ENCODE data around the gene DIPK1A.

Gene DIPK1A

DNA sequence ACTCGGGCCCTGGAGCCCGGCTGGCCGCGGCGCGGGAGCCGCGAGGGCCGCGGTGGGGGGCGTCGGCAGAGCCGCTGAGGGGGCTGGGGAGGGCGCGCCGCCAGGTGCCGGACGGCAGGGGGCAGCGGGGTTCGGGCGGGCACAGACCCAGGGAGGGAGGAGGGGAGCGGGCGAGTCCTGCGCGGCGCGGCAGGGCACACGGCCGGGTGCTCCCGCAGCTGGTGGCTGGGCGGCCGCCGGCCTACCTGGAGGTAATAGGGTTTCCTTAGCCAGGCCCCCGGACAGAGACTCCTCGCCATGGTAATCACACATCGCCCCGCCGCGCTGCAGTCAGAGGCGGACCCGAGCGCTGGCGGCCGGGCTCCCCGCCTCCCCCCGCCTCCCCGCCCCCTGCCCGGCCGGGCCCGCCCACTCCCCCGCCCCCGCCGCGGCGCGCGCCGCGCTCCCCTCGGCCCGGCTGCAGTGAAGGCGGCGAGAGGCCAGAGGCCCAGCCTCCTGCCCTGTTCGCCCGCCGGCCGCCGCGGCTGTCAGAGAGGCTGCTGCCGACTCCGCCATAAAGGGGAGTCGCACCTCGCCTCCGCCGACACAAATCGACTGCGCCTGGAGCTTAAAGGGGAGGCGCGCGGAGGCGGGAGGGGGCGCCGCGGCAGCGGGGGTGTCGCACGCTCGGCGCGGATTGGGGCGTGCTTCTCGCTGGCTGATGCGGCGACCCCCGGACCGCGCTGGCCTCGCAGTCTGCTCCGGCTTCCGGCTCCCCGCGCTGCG, at the start of gene DIPK1A:
DIPK1A (minus strand) TSS at position 332 of the 765 bp plus-strand sequence; CDS start at position 299, 33 bp downstream.
- DNase-seq (ENCODE audit: low read depth), result peak; percentile 68

DNA sequence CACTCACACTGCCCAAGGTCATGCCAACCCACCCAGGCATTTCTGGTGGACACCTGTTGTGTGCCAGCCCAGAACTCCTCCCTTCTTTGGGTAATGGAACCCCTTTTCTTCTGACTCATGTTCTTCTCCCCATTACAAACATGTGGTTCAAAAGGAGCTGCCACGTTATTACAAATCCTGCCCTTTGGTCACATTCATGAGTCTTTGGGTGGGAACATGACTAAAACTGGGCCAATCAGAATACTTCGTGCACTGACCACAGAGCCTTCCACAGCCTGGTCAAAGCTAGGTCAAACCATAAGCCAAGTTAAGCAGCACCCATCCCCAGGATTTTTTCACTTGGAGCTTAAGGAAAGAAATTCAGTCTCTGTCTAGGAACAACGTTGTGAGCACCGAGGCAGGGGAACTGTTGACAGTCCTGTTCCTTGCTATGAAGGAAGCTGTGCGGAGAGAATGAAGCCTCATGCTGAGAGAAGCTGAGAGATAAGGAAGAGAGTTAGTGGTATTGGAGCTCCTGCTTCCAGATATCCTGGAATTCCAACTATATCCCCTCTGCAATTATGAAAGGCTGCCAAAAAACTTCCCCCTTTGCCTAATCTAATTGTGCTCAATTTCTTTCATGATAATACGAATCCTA, 46.8 kb upstream of the DIPK1A start:
- no peak for DNase-seq (ENCODE audit: low read depth)

GRCh38 chr1:93005252-93005598, 44.0 kb upstream of the DIPK1A start:
- DNase-seq (ENCODE audit: low read depth), result no peak

- DNase-seq (ENCODE audit: low read depth), result no peak
Measured at GRCh38 chr1:93004566-93005251, 43.4 kb upstream of the DIPK1A start.

- DNase-seq (ENCODE audit: low read depth), result no peak
Measured at GRCh38 chr1:93003981-93004380, 42.7 kb upstream of the DIPK1A start.

DNA sequence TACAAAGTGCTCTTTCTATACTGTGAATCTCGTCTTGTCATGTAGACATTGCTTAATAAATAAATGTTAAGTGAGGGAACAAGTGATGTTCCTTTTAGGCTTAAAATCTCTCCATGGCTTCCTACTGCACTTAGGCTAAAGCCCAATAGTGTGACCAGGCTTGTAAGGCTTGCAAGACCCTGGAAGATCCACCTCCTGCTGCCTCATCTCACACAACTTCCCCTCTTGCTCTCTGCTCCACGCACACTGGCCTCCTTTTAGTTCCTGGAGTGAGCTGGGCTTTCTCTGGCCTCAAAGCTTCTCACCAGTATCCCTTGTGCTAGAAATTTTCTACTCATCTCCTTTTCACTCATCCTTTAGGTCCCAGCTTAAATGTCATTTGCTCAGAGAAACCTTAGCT, 41.5 kb upstream of the DIPK1A start:
- no peak for DNase-seq (ENCODE audit: low read depth)

- DNase-seq (ENCODE audit: low read depth), result no peak
Measured at GRCh38 chr1:93001893-93002292, 40.6 kb upstream of the DIPK1A start.

DNA sequence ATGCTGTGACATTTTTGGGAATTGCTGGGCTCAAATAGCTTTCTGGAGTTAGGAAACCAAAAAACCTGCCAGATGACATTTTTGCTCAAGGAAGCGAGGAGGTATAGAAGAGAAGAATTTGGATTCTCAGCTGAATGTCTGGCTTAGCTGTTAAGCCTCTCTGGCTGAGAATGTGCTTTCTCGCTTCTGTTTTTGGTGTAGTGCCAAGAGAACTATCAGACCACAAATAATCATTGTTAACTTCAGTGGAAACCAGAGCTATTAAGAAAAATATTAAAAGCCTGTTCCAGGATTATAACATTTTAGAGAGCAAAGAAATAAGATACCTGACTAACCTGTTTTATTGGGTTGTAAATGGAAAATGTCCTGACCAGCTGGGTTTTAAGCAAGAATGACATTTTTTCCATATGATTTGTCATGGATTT, 39.5 kb upstream of the DIPK1A start:
- no peak for DNase-seq (ENCODE audit: low read depth)

DNA sequence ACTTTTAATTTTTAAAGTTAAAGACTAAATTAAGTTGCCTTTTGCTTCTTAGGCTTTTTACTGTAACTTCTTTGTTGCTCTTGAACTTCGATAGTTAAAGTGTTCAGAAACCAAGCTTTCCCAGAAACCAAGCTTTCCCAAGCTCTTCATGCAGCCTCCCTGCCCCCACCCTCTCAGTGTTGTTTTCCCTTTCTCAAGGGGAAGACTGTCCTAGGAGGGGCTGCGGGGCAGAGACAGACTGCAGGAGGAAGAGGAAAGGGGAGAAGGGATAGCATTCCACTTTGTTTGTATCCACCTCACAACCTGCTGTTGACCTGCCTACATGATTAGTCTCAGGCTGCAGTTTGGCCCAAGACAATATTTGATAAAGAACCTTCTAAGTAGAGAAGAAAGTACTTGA, 39.0 kb upstream of the DIPK1A start:
- no peak for DNase-seq (ENCODE audit: low read depth)

GRCh38 chr1:92998821-92999220, 37.6 kb upstream of the DIPK1A start:
- no peak for DNase-seq (ENCODE audit: low read depth)

- no peak for DNase-seq (ENCODE audit: low read depth)
Measured at GRCh38 chr1:92995441-92996430, 34.5 kb upstream of the DIPK1A start.

DNA sequence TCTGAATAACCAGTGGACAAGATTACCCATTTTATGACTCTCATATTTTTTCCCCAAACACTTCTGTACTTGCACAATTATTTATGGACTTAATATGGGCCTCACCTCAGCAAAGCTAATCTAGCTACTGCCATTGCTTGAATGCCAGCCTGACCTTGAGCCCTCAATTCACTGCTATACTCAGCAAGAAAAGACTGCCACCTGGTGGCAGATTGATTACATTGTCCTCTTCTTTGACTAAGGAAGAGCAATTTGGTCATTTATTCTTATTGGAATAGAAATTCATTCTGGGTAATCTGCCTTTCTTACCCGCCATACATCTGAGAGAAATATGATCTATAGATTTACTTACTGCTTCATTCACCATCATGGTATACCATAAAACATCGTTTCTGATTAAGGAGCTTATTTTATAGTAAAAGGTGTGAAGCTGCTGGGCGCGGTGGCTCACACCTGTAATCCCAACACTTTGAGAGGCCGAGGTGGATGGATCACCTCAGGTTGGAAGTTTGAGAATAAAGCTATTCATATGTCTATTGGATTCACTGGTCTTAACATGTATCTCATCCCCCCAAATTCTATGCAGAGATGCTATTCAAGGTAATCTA, 32.9 kb upstream of the DIPK1A start:
- peak; percentile 75 for DNase-seq (ENCODE audit: low read depth)

DNA sequence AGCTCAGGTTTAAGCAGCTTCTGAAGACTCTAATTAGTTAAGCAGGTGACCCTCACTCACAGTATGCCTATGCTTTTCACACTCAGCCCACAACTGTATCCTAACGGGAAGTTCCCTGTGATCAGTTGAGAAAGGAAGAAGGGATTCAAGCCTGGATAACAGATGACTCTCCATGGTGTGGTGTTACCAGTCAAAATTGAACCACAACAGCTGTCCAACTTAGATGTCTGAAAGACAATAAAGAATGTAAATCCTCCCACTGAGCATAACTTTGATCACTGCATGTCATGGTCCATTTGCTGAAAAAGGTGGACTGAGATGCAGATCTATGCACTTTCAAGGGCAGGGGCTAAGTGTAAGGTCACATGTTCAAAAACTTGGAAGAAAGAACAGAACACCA, 32.3 kb upstream of the DIPK1A start:
- no peak for DNase-seq (ENCODE audit: low read depth)

DNA sequence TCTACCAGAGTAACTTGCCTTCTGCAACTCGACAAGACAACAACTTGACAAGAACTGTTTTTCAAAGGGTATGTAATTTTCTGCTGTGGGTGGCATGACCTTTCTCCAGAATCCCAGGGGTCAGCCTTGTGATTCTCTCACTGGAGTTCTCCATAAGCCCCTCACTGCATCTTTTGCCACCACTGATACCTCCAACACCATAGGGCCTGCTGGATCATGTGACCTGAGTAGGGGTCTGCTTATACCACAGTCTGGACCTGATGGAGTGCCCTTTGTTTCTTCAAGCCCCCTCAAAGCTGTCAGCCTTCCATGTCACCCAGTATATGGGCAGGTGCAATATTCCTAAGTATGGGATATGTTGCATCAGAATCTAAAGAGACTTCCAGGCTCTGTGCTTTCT, 31.6 kb upstream of the DIPK1A start:
- no peak for DNase-seq (ENCODE audit: low read depth)

DNA sequence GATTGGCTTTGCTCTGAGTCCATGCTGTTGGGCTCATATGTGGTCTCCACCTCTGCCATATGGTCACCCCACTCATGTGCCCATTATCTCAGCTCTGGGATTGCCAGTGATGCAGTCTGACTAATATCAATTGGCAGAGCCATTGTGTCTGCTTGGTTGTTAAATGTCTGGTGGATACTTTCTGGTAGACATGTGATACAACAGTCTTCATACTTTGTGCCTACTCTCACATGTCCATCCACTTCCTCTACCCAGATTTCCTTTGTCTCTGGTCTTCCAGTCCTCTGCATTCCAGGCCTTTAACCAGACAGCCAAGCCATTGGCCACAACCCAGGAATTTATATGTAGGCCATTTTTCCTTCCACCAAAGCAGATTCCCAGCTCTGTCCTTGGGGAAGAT, 30.8 kb upstream of the DIPK1A start:
- no peak for DNase-seq (ENCODE audit: low read depth)

DNA sequence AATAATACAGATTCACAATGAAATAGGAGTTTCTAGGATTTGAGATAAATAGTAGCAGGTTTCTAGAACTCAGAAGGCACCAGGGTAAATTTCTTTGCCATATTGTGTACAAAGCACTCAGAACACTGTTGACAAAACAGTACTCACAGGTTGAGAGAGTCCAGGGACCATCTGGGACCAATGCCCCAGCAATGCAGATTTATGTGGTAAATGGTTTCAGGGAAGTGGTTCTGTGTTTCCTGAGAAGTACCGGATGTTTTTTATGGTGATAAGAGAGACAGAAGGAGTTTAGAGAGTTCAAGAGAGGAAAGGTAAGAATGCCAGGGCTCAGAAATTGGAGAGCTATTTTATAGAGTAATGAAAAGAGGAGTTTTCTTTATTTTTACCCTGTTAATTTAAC, 29.6 kb upstream of the DIPK1A start:
- DNase-seq (ENCODE audit: low read depth), result no peak

DNA sequence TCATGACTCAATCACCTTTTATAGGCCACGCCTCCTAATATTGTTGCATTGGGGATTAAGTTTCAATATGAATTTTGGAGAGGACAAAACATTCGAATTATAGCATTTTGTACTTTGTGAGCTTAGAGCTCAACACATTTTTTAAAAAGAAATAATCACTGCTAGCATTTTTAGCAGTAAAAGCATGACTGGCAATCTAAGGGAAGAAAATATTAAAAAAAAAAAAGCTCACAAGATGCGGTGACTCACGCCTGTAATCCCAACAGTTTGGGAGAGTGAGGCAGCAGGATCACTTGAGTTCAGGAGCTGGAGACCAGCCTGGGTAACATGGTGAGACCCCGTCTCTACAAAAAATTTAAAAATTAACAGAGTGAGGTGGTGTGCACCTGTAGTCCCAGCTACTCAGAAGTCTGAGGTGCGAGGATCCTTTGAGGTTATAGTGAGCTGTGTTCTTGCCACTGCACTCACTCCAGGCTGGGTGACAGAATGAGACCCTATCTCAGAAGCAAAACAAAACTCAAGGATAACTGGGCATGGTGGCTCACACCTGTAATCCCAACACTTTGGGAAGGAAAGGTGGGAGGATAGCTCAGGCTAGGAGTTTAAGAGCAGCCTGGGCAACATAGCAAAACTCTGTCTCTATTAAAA, 28.8 kb upstream of the DIPK1A start:
- DNase-seq (ENCODE audit: low read depth), result peak; percentile 14

DNA sequence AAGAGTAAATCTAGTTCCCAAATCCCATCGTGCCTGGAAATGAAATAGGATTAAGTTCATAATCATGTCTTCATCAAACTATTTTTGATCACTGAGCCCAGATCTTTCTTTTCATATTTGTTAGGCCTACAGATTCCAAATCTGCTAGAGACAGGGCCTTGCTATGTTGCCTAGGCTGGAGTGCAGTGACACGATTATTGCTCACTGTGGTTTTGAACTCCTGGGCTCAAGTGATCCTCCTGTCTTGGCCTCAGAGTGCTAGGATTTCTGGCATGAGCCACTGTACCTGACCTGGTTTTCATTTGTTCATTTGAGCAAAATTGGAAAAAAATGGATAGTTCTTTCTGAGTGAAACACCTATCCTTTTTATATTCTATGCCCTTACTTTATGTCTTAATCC, 28.0 kb upstream of the DIPK1A start:
- DNase-seq (ENCODE audit: low read depth), result no peak

DNA sequence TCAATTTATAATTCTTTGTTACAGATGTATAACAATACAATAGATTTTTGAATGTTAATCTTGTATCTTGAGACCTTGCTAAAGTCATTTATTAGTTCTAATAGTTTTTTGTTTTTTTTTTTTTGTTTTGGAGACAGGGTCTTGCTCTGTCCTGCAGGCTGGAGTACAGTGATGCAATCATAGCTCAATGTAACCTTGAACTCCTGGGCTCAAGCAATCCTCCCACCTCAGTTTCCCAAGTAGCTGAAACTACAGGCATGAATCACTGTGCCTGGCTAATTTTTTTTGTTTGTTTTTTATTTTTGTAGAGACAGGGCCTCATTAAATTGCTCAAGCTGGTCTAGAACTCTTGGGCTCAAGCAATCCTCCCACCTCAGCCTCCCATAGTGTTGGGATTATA, 26.2 kb upstream of the DIPK1A start:
- DNase-seq (ENCODE audit: low read depth), result no peak

GRCh38 chr1:92985101-92985500, 23.8 kb upstream of the DIPK1A start:
- DNase-seq (ENCODE audit: low read depth), result no peak

All from fibroblast of gingiva (primary cell).